HEK293 (cell line): ENCODE measurements around the gene ARHGAP15.

Experiments
- CTCF ChIP-seq: fragments of 450-650 bp; formaldehyde crosslinking; IDR thresholded peaks from 2 replicates; pipeline ENCODE4 v1.5.1; 2016; ENCODE audit warnings: missing biosample characterization, missing genetic modification characterization
- KLF1 ChIP-seq: fragments of 450-650 bp; formaldehyde crosslinking; IDR thresholded peaks from 2 replicates; pipeline ENCODE4 v1.5.1; 2016; ENCODE audit warnings: missing biosample characterization, missing genetic modification characterization
- PBX3 ChIP-seq: sonication (generic); formaldehyde crosslinking; IDR thresholded peaks from 2 replicates; pipeline ENCODE4 v1.8.1; 2022; ENCODE audit warnings: mild to moderate bottlenecking, moderate library complexity, missing genetic modification reagents
- ZBTB10 ChIP-seq: fragments of 450-650 bp; formaldehyde crosslinking; IDR thresholded peaks from 2 replicates; pipeline ENCODE4 v1.5.1; 2016; ENCODE audit warnings: missing biosample characterization, missing genetic modification characterization
- ZBTB11 ChIP-seq: fragments of 450-650 bp; formaldehyde crosslinking; conservative IDR thresholded peaks from 2 replicates; pipeline ENCODE4 v1.5.1; 2016; ENCODE audit warnings: low read depth, missing biosample characterization, missing genetic modification characterization
- ZNF704 ChIP-seq: fragments of 450-650 bp; formaldehyde crosslinking; IDR thresholded peaks from 2 replicates; pipeline ENCODE4 v1.5.1; 2016; ENCODE audit warnings: missing biosample characterization, missing genetic modification characterization

GRCh38 chr2:143560724-143561123, 431.5 kb downstream of the ARHGAP15 start:
- TF ChIP-seq ZBTB10 (tag by site-specific recombination): no peak
- no peak for TF ChIP-seq ZNF704 (tag by site-specific recombination)
- TF ChIP-seq CTCF: no peak
- no peak for TF ChIP-seq KLF1
- TF ChIP-seq PBX3 (CRISPR knock-in tag): no peak
- no peak for TF ChIP-seq ZBTB11 (tag by site-specific recombination)
